NCI-H524 treated with DMSO at 0.1 percent for 48 hours (cell line): Measurements from ENCODE around the gene TCERG1.

Source experiments
- DNase-seq: peaks from one replicate; lab custom pipeline; 2025; lab: John Stamatoyannopoulos, UW

The TCERG1 gene

DNA sequence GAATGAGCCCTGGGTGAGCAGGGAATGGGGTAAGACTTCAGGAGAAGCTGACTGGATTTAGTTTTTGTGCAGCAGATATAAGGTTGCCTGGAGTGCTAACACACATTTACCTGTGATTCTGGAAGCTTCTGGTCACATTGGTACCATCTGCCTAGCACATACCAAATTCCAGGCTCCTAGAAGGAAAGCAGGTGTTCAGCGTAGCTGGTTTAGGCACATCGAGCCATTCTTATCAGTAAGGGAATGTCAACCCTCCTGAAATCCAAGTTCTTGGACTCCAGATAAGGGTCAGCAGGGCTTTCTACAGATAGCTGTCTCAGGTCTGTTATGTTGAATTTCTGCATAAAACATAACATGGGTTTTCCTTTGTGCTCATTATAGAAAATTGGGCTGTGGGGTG, 10.3 kb downstream of the TCERG1 start:
- DNase-seq, result no peak

DNA sequence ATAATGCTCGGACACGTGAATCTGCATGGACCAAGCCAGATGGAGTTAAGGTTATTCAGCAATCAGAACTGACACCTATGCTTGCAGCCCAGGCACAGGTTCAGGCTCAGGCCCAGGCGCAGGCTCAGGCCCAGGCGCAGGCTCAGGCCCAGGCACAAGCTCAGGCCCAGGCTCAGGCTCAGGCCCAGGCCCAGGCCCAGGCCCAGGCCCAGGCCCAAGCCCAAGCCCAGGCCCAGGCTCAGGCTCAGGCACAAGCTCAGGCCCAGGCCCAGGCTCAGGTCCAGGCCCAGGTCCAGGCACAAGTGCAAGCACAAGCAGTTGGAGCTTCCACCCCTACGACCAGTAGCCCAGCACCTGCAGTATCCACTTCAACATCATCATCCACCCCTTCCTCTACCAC, 11.8 kb downstream of the TCERG1 start:
- DNase-seq, result no peak

DNA sequence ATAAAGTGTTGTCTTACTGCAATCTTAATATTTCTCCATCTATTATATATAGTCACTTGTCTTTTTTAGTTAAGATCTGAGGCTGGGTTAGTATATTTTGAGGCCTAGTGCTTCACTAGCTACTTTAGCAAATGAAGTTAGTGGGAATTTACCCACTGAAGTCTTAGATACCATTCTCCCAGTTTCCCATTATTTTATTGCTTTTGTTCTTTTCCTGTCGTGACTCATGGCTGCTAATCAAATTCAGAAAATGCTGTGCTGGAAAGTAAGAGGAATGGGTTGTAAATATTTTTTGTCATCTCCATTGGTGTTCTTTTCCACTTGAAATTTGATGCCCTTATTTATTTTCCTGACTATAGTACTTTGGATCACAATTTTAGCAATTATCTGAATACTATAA, 14.2 kb downstream of the TCERG1 start:
- DNase-seq, result no peak

DNA sequence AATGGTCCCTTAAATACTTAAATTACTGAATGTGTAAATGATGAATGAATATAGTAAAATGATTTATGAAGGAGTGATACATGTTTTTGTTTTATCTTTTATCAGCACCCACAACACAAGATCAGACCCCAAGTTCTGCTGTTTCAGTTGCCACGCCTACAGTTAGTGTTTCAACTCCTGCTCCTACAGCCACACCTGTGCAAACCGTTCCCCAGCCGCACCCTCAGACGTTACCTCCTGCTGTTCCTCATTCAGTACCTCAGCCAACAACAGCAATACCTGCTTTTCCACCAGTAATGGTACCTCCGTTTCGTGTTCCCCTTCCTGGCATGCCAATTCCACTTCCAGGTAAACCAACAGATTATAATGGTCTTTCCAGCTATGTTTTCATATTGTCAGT, 16.3 kb downstream of the TCERG1 start:
- no peak for DNase-seq

DNA sequence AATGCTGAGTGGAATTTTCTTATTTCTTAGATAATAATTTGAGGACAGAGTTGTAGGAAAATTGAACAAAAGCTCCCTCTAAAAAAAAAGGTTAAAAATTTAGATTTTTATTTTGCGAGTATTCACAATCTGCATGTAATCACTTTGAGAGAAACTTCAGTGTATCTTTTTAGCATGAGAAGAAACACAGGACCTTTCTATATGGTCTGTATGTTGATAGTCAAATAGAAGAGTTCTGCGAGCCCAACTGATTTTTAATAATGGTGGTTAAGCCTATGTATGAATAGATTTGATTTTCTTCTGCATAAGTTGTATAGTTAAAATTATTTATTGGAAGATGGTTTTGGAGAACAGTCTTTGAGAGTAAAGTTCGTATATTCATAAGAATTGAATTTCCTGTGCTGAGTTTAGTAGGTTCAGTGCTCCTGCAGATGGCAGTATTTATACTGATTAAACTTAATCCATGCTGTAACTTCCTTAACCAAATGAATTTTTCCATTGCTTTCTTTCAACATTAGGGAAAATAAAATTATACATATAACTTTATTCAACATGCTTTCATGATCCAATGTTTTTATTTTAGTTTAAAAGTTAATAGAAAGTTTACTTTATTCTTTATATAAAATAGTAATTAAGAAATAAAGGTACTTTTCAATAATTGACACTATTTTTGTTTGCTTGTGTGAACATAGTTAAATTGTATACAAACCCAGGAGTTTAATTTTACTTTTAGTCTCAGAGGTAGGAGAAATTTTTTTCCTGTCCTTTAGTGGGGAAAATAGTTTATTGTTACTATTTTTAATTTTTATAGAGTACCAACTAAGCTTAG, 19.6 kb downstream of the TCERG1 start:
- no peak for DNase-seq

DNA sequence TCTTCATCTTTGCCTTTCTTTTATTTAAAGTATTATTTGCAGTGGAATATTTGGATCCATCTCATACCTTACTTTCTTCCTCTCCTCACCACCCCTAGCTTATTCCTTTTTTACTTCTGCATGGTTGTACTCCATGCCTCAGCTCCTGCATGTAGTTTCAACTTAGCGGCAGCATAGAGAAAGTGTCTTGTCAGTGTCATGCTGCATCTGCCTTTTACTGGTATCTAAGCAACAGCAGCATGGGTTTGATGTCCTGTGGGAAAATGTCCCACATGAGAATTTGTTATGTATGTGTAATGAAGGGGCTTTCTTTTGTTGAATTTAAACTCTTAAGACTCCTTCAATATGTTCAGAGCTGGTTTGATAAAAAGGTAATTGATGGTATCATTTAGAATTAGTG, 20.6 kb downstream of the TCERG1 start:
- DNase-seq, result no peak

DNA sequence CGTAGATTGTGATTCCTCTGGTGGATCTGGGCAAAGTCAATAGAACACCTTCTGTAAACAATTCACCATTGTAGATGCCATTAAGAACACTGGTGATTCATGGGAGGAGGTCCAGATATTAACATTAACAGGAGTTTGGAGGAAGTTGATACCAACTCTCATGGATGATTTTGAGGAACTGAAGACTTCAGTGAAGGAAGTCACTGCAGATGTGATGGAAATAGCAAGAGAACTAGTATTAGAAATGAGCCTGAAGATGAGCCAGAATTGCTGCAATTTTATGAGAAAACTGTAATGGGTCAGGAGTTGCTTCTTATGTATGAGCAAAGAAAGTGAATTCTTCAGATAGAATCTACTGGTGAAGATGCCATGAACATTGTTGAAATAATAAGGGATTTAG, 26.9 kb downstream of the TCERG1 start:
- DNase-seq, result no peak

DNA sequence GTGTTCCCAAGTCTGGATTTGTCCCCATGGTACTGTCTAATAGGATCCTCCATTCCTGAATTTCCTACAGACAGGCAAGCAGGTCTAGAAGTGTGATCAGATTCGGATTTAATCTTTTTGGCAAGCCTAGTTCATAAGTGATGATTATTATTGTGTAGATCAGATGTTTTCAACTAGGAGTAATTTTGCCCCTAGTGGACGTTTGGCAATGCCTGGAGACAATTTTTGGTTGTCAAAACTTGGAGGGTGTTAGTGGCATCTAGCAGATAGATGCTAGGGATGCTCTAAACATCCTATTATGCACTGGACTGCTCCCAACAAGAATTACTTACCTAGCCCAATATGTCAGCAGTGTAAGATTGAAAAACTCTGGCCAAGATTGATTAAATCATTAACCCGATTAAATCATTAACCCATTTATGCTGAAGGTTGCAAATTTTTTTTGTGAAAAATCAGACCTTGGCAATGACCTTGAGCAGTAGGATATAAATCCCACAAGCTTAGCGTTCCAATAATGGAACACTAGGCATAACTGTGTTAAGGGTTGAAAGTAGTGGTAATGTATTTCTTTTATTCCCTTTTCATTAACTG, 28.2 kb downstream of the TCERG1 start:
- DNase-seq, result no peak

DNA sequence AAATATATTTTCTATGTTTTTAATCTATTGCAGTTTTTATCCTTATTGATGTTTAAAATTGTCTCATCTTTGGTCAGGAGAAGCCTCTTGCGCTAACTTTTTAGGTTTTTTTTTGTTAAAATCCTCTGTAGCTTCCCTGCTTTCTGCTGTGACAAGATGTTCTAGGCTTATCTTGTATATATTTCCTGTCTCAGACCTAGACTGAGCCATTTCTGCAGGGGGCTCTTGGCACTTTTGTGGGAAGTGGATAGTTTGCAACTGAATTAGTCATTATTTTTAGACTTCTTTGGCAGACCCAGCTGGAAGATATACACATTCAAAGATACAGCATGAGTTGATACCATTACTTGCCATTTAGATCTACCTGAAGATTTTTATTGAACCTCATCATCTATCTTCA, 28.8 kb downstream of the TCERG1 start:
- no peak for DNase-seq

DNA sequence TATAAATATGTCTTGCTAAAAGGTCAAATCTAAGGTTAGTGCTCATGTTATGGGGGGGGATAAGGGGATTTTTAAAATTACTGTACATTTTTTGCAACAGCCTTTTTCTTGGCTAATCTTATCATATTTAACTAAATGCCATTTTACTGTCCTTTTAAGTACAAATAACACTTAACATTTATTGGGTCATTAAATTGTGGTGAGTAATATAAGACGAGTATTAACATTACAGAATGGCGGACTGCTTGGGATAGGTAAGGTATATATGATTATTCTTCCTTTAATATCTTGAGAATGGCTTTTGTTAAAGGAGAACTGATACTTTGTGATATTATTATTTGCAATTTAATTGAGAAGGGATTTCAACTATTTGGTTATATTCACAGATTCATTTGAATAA, 35.6 kb downstream of the TCERG1 start:
- no peak for DNase-seq

DNA sequence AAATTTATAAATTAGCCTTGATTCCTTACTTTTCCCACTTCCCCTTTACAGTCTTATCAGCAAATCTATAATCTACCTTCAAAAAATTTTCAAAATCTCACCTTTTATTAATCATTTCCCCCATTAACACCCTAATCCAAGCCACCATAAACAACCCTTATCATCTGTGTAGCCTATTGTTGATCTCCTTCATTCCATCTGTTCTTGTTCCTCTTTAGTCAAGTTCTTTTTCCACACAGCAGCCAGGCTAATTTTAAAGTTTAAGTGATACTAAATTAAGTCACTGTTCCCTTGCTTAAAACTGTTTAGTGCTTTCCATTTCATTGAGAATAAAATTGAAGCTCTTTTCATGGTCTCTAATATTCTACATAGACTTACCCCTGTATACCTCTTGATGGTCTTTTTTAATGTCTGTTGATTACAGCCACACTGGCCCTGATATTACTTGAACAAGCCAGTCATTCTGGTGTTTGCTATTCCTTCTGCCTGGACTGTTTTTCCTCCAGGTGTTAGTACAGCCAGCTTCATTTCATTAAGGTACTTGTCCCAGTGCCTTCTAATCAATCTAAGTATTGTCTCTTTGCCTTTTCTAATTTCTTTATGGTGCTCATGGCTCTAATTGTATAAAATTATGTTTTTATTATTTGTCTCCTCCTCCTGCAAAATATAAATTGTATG, 37.7 kb downstream of the TCERG1 start:
- no peak for DNase-seq

DNA sequence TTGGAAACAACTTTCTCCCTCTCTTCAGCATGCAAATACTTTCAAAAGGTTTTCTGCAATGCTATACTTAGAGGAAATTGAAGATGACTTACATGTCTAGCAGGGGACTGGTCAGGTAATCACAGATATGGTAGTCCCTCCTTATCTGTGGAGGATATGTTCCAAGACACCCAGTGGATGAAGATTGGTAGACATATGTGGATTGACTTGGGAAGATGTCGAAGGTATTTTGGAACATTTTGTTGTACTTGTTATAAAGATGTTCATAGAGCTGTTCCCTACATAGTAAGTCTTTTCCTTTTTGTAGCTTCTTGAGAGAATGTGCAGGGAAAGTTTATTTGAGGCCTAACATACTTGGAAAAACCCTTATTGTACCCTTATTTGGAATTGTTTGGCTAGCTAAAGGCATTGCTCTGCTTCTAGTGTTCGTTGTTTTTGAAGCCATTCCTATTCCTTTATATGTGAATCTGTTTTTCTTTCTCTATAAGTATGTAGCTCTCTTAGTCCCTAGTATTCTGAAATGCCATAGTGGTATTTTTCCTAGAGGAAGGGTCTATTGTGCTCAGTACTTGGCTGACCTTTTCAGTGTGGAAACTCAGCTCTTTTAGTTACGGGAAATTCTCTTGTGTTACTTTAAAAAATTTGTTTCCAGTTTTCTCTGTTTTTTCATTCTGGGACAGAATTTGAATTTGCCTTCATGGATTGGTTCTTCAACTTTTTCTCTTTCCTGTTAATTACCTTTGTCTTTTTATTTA, 43.1 kb downstream of the TCERG1 start:
- DNase-seq, result no peak

DNA sequence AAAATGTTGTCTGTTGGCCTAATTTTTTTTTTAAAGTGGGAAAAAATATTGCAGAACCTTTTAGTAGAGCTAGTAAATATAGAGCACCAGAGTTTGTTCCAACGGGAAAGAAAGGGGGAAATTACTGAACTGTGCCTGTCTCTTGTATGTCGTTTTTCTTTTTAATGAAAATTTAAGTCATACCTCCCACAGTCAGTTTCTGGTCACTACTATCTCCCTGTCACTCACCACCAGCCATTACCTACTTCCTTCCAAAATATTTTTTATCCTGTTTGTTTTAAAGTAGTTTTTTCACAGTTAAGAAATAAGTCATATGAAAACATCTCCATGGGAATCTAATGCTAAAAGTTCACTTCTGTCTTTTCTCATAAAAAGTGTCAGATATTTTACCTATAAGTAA, 47.5 kb downstream of the TCERG1 start:
- DNase-seq, result no peak

DNA sequence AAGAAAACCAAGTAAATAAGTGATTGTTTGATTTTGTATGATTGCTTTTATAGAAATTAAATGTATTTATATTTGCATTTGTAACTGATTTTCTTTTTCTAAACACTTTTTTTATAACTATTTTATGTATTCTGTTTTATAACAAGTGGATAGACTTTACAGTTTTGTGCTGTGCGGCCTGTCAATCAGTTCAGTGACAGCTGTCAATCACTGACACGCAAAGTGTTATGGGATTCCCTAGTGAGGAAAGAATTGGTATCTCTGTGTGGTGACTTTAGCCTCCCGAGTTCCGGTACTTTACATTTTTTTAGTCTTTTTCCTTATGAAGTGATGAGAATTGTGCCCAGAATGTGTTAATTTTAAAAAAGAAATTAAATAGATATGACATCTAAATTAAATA, 52.5 kb downstream of the TCERG1 start:
- no peak for DNase-seq

DNA sequence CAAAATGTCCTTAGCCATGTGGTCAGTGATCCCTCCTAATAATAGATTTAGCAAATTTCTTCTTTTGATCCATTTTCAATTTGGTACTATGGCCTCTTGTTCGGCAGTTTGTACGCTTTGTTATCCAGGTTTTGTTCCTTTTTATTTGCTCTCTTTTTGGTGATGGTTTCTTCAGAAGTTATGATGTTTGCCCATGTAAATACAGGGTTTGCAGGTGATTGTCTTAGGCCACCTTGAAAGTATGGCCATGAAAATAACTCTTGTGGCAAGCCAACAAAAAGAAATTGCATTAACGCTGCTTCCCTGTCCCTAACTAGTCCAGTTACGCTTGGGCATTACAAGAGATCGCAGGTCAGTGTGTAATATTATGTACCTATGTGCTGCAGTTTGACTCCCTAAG, 60.3 kb downstream of the TCERG1 start:
- DNase-seq, result no peak

DNA sequence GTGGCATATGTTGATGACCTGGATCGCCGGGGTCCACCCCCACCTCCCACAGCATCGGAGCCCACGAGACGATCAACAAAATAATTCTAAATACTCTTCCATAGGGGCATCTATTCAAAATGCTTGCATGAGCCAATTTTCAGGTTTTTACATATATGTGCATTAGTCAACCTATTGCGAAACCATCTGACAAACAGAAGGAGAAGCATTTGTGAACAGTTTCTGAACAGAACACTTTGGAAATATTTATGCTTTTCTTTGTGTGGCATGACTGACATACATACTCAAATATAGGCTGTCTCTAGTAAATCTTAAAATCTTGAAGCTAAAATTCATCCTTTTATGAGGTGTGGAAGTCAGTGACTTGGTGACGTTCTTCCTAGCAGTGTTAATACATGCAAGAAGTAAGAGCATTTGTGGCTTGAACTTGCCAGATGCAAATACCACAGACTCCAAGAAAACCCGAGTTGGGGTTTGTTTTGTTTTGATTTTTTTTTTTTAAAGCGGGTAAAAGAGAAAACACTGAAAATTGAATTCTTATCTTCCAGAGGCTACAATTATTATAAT, 63.5 kb downstream of the TCERG1 start:
- no peak for DNase-seq

DNA sequence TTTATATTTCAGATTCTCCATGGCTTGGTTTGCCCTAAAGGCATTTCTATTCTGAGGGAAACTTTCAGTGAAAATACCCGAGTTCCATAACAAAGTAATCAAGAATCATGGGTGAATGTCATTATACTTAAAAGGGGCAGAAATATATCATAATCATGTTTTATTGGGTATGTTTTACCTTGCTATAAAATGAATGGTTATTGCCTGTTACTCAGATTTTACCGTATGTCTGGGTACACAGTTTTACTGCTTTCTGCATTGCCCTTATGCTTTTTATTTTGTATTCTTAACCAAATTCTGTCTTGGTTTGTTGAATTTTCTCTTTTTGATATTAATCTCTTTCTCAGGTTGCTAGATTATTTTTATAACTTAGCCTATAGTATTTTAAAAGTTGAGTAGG, 66.3 kb downstream of the TCERG1 start:
- no peak for DNase-seq

DNA sequence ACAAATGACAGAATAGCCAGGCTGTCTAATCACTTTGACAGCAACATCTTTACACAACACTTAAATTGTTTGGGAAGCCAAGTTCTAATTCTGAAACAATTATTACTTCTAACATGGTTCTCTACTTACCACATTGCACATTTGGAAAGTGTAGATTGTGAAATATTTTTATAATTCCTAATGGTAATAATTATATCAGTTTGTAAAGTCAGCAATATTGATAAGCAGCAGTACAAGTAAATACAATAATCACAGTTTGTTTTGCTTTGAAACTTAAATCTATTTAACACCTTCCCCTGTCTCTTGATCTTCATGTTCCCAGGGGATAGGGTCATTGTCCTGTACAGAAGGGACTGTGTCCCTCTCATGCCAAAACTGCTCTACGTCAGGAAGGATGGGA, 67.4 kb downstream of the TCERG1 start:
- no peak for DNase-seq

DNA sequence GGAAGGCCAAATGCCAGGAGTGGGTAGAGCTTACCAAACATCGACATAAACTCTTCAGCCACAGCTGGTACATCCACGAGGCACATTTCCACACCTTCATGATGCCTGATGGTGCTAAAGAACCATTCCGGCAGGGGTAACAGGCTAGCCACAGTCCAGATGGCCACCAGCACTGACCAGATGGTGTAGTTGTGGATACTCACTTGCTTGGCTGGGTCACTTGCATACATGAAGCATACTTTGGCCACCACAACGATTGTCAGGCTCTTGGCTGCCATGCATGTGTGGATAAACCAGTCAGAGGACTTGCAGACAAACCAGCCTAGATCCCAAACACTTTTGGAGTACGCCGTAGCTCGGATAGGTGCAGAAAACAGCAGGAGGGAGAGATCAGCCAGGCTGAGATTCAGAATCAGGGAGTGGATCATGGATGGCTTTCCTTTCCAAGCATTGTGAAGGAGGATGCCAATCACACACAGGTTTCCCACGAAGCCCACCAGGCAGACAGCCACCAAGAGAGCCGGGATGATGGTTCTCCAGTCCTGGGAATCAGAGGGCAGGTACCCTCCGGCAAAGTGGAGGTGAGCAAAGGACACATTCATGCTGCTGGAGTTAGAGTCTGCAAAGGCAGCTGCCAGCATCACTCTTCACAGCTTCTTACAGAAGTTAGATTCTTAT, 68.5 kb downstream of the TCERG1 start:
- DNase-seq, result no peak

DNA sequence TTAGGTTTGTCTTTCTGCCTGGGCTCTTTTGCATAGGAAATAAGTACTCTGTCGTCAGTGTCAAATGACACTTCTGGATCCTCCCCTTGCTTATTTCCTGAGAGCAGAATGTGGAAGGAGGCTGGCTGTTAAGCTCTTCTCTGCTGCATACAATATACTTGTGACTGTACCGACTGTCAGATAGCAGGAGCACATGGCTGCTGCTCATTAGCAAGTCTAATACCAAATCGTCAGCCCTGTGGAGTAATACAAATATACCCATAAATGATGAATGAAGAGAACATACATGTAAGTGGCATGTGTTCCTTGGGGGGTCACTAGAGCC, 69.0 kb downstream of the TCERG1 start, which contains the start of gene GPR151:
TSS of gene GPR151 (minus strand) at position 40 of the 325 bp plus-strand sequence. CDS start 77 bp downstream, outside the sequence.
- DNase-seq, result peak; percentile 26

DNA sequence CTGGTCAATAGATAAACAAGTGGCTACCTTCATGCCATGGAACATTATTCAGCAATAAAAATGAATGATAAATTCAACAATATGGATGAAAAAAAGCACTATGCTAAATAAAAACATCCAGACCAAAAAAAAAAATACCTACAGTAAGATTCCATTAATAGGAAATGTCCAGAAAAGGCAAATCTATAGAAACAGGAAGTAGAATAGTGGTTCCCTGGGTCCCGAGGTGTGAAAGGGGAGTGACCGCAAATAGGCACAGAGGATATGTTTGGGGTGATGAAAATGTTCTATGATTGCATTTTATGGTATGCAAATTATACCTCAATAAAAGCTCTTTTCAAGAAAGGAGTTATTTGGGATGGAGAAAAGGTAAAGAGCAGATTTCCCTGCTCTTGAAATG, 72.4 kb downstream of the TCERG1 start:
- no peak for DNase-seq

DNA sequence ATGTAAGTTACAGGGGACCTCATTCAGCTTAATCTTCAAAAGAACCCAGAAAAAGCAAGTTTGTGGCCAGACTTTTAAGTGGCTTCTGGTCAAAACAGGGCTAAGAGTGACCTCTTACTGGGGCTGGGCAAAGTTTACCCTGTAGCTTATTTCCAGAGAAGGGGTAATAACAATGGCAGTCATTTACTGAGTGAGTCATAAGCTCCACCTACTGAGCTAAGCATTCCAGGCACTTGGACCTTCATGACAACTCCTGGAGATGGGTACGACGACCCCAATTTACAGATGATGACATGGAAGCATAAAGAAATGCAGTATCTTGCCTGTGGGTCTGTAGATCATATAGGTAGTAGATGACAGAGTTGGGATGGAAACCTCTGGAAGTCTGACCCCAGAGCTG, 73.6 kb downstream of the TCERG1 start:
- no peak for DNase-seq
